Measurements from ENCODE around the gene POLR2J3. TPM values are rescaled to one million over a fixed set of nuclear protein-coding genes. Genes with fewer than 3 reads are reported as not detected.
"Not testable (repeated sequence)": the region's sequence is repeated elsewhere in the genome, so short reads cannot be mapped to it uniquely, and the experiment has no call there.

POLR2J3 gene
- total RNA-seq, 2 donors from 2014 or later: 24.9 to 42.9 TPM

DNA sequence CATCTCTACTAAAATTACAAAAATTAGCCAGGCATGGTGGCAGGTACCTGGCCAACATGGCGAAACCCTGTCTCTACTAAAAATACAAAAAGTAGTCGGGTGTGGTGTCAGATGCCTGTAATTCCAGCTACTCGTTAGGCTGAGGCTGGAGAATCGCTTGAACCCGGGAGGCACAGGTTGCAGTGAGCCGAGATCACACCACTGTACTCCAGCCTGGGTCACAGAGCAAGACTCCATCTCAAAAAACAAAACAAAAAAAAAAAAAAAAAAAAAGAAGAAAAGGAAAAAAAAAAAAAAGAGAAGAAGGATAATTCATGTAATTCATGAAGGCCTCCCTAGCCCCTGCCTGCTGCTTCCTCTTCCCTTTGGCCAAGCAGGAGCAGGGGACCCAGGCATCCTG lies 31.8 kb downstream of the POLR2J3 start:
- not testable (repeated sequence) for H3K27ac ChIP-seq (ENCODE audit: low read depth, low read length); H3K9ac ChIP-seq (ENCODE audit: extremely low read depth, low read length, poor library complexity, severe bottlenecking); H3K36me3 ChIP-seq (ENCODE audit: control insufficient read depth, insufficient read depth, low read length); H3K9me3 Mint-ChIP-seq; H3K36me3 Mint-ChIP-seq (ENCODE audit: low read depth); DNase-seq; H3K4me3 Mint-ChIP-seq; H3K27me3 Mint-ChIP-seq (ENCODE audit: insufficient read depth); H3K4me3 ChIP-seq (ENCODE audit: low read length); H3K9me3 ChIP-seq (ENCODE audit: control insufficient read depth, low read length); H3K4me1 ChIP-seq (ENCODE audit: control insufficient read depth, insufficient read depth, low read length); H3K27me3 ChIP-seq (ENCODE audit: control insufficient read depth, insufficient read depth, low read length, poor library complexity, severe bottlenecking); H3K4me1 Mint-ChIP-seq; H3K27ac Mint-ChIP-seq
- WGBS, 2 experiments (ENCODE audit: insufficient coverage in 1 of 2, insufficient read length in 1 of 2): 90% methylated on average over 4 of the region's 6 CpGs; no CpG with 5 or more reads in 1 of the 2 experiments

DNA sequence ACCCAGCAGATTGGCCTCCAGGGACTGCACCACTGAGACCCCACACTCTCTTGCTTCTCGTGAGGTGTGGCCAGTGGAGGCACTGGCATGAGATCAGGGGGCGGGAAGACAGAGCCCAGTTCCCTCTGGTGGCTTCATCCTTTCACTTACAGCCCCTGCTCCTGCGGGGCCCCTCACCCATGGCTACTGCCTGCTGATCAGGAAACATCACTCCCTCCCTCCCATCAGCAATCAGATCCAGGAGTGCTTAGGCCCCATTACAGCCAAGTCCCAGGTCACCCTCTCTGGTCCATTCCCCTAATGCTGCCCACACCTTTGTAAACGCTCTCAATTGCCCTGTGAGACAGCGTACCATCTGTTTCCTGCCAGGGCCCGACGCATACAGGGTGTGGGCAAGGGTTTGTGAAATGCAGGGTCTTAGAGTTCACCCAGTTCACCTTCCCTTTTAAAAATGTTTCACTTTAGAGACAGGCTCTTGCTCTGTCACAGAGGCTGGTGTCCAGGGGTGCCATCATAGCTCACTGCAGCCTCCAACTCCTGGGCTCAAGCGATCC lies 37.2 kb downstream of the POLR2J3 start:
- not testable (repeated sequence) for H3K4me1 Mint-ChIP-seq; H3K4me1 ChIP-seq (ENCODE audit: control insufficient read depth, insufficient read depth, low read length); H3K27me3 ChIP-seq (ENCODE audit: control insufficient read depth, insufficient read depth, low read length, poor library complexity, severe bottlenecking); H3K27me3 Mint-ChIP-seq (ENCODE audit: insufficient read depth); H3K9me3 ChIP-seq (ENCODE audit: control insufficient read depth, low read length); H3K4me3 ChIP-seq (ENCODE audit: low read length); H3K27ac Mint-ChIP-seq; H3K9me3 Mint-ChIP-seq; H3K36me3 ChIP-seq (ENCODE audit: control insufficient read depth, insufficient read depth, low read length); DNase-seq; H3K9ac ChIP-seq (ENCODE audit: extremely low read depth, low read length, poor library complexity, severe bottlenecking); H3K4me3 Mint-ChIP-seq; H3K36me3 Mint-ChIP-seq (ENCODE audit: low read depth); H3K27ac ChIP-seq (ENCODE audit: low read depth, low read length)
- no CpG with 5 or more reads among the region's 8 CpGs for WGBS, 2 experiments (ENCODE audit: insufficient coverage in 1 of 2, insufficient read length in 1 of 2)

- H3K9me3 Mint-ChIP-seq; H3K27me3 Mint-ChIP-seq (ENCODE audit: insufficient read depth); H3K4me3 Mint-ChIP-seq; H3K27ac ChIP-seq (ENCODE audit: low read depth, low read length); H3K9me3 ChIP-seq (ENCODE audit: control insufficient read depth, low read length); H3K27me3 ChIP-seq (ENCODE audit: control insufficient read depth, insufficient read depth, low read length, poor library complexity, severe bottlenecking); H3K36me3 Mint-ChIP-seq (ENCODE audit: low read depth); DNase-seq; H3K27ac Mint-ChIP-seq; H3K4me1 ChIP-seq (ENCODE audit: control insufficient read depth, insufficient read depth, low read length); H3K4me1 Mint-ChIP-seq; H3K9ac ChIP-seq (ENCODE audit: extremely low read depth, low read length, poor library complexity, severe bottlenecking); H3K4me3 ChIP-seq (ENCODE audit: low read length); H3K36me3 ChIP-seq (ENCODE audit: control insufficient read depth, insufficient read depth, low read length): not testable (repeated sequence)
- WGBS, 2 experiments (ENCODE audit: insufficient coverage in 1 of 2, insufficient read length in 1 of 2): 100% methylated on average over 1 of the region's 2 CpGs
These were observed 40.3 kb downstream of the POLR2J3 start for GRCh38 chr7:102532127-102532526.

DNA sequence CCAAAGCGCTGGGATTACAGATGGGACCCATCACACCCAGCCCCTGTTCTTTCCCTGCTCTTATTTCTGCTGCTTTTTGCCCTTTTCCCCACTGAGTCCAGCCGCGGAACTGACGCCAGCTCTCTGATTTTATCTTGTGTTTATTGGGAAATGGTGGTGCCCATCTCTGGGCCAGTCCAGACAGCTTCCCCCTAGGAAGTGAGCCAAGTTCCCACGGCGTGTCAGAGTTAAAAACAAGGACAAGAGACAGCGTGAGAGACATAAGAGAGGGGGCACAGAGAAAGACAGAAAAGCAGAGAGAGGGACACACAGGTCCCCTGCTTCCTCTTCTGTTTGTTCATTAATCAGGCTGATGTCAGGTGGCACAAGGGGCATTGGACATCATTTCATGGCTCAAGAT lies 40.8 kb downstream of the POLR2J3 start:
- DNase-seq; H3K27ac Mint-ChIP-seq; H3K9me3 ChIP-seq (ENCODE audit: control insufficient read depth, low read length); H3K27me3 Mint-ChIP-seq (ENCODE audit: insufficient read depth); H3K4me3 Mint-ChIP-seq; H3K27ac ChIP-seq (ENCODE audit: low read depth, low read length); H3K36me3 ChIP-seq (ENCODE audit: control insufficient read depth, insufficient read depth, low read length); H3K4me1 Mint-ChIP-seq; H3K4me3 ChIP-seq (ENCODE audit: low read length); H3K27me3 ChIP-seq (ENCODE audit: control insufficient read depth, insufficient read depth, low read length, poor library complexity, severe bottlenecking); H3K4me1 ChIP-seq (ENCODE audit: control insufficient read depth, insufficient read depth, low read length); H3K9ac ChIP-seq (ENCODE audit: extremely low read depth, low read length, poor library complexity, severe bottlenecking); H3K9me3 Mint-ChIP-seq; H3K36me3 Mint-ChIP-seq (ENCODE audit: low read depth): not testable (repeated sequence)
- no CpG with 5 or more reads among the region's 7 CpGs for WGBS, 2 experiments (ENCODE audit: insufficient coverage in 1 of 2, insufficient read length in 1 of 2)

- H3K36me3 Mint-ChIP-seq (ENCODE audit: low read depth); H3K27ac Mint-ChIP-seq; H3K9me3 Mint-ChIP-seq; H3K9me3 ChIP-seq (ENCODE audit: control insufficient read depth, low read length); H3K4me3 Mint-ChIP-seq; H3K9ac ChIP-seq (ENCODE audit: extremely low read depth, low read length, poor library complexity, severe bottlenecking); H3K4me1 Mint-ChIP-seq; H3K27me3 Mint-ChIP-seq (ENCODE audit: insufficient read depth); H3K4me3 ChIP-seq (ENCODE audit: low read length); H3K27me3 ChIP-seq (ENCODE audit: control insufficient read depth, insufficient read depth, low read length, poor library complexity, severe bottlenecking); H3K4me1 ChIP-seq (ENCODE audit: control insufficient read depth, insufficient read depth, low read length); H3K36me3 ChIP-seq (ENCODE audit: control insufficient read depth, insufficient read depth, low read length); H3K27ac ChIP-seq (ENCODE audit: low read depth, low read length); DNase-seq: not testable (repeated sequence)
- WGBS, 2 experiments (ENCODE audit: insufficient coverage in 1 of 2, insufficient read length in 1 of 2): no CpG with 5 or more reads among the region's 13 CpGs
These were observed 44.3 kb downstream of the POLR2J3 start for GRCh38 chr7:102527822-102528793.

- not testable (repeated sequence) for H3K4me1 Mint-ChIP-seq; H3K9ac ChIP-seq (ENCODE audit: extremely low read depth, low read length, poor library complexity, severe bottlenecking); H3K9me3 Mint-ChIP-seq; H3K4me1 ChIP-seq (ENCODE audit: control insufficient read depth, insufficient read depth, low read length); H3K27me3 ChIP-seq (ENCODE audit: control insufficient read depth, insufficient read depth, low read length, poor library complexity, severe bottlenecking); H3K36me3 Mint-ChIP-seq (ENCODE audit: low read depth); H3K36me3 ChIP-seq (ENCODE audit: control insufficient read depth, insufficient read depth, low read length); H3K4me3 ChIP-seq (ENCODE audit: low read length); H3K27ac Mint-ChIP-seq; H3K27ac ChIP-seq (ENCODE audit: low read depth, low read length); DNase-seq; H3K4me3 Mint-ChIP-seq; H3K27me3 Mint-ChIP-seq (ENCODE audit: insufficient read depth); H3K9me3 ChIP-seq (ENCODE audit: control insufficient read depth, low read length)
- 88% methylated on average over 1 of the region's 8 CpGs; no CpG with 5 or more reads in 1 of the 2 experiments for WGBS, 2 experiments (ENCODE audit: insufficient coverage in 1 of 2, insufficient read length in 1 of 2)
These were observed 45.2 kb downstream of the POLR2J3 start for GRCh38 chr7:102527182-102527581.

- not testable (repeated sequence) for H3K27ac Mint-ChIP-seq; H3K9me3 ChIP-seq (ENCODE audit: control insufficient read depth, low read length); DNase-seq; H3K9ac ChIP-seq (ENCODE audit: extremely low read depth, low read length, poor library complexity, severe bottlenecking); H3K9me3 Mint-ChIP-seq; H3K27ac ChIP-seq (ENCODE audit: low read depth, low read length); H3K36me3 Mint-ChIP-seq (ENCODE audit: low read depth); H3K4me1 Mint-ChIP-seq; H3K4me3 ChIP-seq (ENCODE audit: low read length); H3K4me1 ChIP-seq (ENCODE audit: control insufficient read depth, insufficient read depth, low read length); H3K36me3 ChIP-seq (ENCODE audit: control insufficient read depth, insufficient read depth, low read length); H3K27me3 Mint-ChIP-seq (ENCODE audit: insufficient read depth); H3K27me3 ChIP-seq (ENCODE audit: control insufficient read depth, insufficient read depth, low read length, poor library complexity, severe bottlenecking); H3K4me3 Mint-ChIP-seq
- WGBS, 2 experiments (ENCODE audit: insufficient coverage in 1 of 2, insufficient read length in 1 of 2): no CpG with 5 or more reads among the region's 2 CpGs
These were observed 47.6 kb downstream of the POLR2J3 start for GRCh38 chr7:102524803-102525202.
